ENCODE measurements around the gene ARL15.

- TF ChIP-seq CTCF (IDR thresholded peaks at IDR 0.05) (no peak), POLR2A (IDR thresholded peaks at IDR 0.05) (no peak)
Observed at GRCh38 chr5:53907827-53908226, 402.5 kb downstream of the ARL15 start.
